IPS-20b (cell line): Measurements from ENCODE around the gene PPDPF.

Source experiments
- H3K27ac ChIP-seq: one replicate; pipeline ENCODE4 v1.5.1; 2013; ENCODE audit warnings: low read length
- H3K27me3 ChIP-seq: 2 replicates; pipeline ENCODE4 v1.6.1; 2013; ENCODE audit warnings: mild to moderate bottlenecking, low read length, inconsistent platforms; ENCODE audit not compliant: insufficient read depth
- H3K36me3 ChIP-seq: 2 replicates; pipeline ENCODE4 v1.6.1; 2013; ENCODE audit warnings: low read depth, mild to moderate bottlenecking, inconsistent platforms, low read length, moderate library complexity; ENCODE audit not compliant: insufficient read depth
- H3K4me1 ChIP-seq: 2 replicates; pipeline ENCODE4 v1.6.1; 2013; ENCODE audit warnings: mild to moderate bottlenecking, control low read depth, inconsistent platforms, low read length, moderate library complexity; ENCODE audit not compliant: insufficient read depth
- H3K4me3 ChIP-seq: 2 replicates; pipeline ENCODE4 v1.5.1; 2013; ENCODE audit warnings: mild to moderate bottlenecking, low read length, inconsistent platforms
- H3K9ac ChIP-seq: 2 replicates; pipeline ENCODE4 v1.6.1; 2013; ENCODE audit warnings: low read depth, mild to moderate bottlenecking, inconsistent platforms, low read length, moderate library complexity
- H3K9me3 ChIP-seq: 2 replicates; pipeline ENCODE4 v1.6.1; 2013; ENCODE audit warnings: mild to moderate bottlenecking, low read depth, low read length, inconsistent platforms; ENCODE audit not compliant: insufficient read depth

Gene PPDPF

GRCh38 chr20:63490416-63490815, 30.1 kb upstream of the PPDPF start:
- H3K27me3 ChIP-seq, result peaks cover 41% of the 10 kb centered on the region
- no peak overlapping the region for H3K27ac ChIP-seq
- peaks cover 3% of the 10 kb centered on the region; the same call in 1 of the 2 replicates for H3K9me3 ChIP-seq
- no peaks in the 10 kb centered on the region for H3K4me1 ChIP-seq
- peaks cover 8% of the 10 kb centered on the region for H3K36me3 ChIP-seq
- no peak overlapping the region for H3K9ac ChIP-seq
- H3K4me3 ChIP-seq, result no peak overlapping the region

GRCh38 chr20:63491078-63491477, 29.5 kb upstream of the PPDPF start:
- Histone ChIP-seq H3K27me3 (peaks cover 47% of the 10 kb centered on the region), H3K9me3 (peaks cover 3% of the 10 kb centered on the region; the same call in 1 of the 2 replicates), H3K4me3 (no peak overlapping the region), H3K9ac (no peak overlapping the region), H3K27ac (no peak overlapping the region), H3K36me3 (peaks cover 8% of the 10 kb centered on the region), H3K4me1 (no peaks in the 10 kb centered on the region)

GRCh38 chr20:63491635-63492230, 28.8 kb upstream of the PPDPF start:
- peaks cover 52% of the 10 kb centered on the region for H3K27me3 ChIP-seq
- no peak overlapping the region for H3K27ac ChIP-seq
- peaks cover 3% of the 10 kb centered on the region; the same call in 1 of the 2 replicates for H3K9me3 ChIP-seq
- H3K36me3 ChIP-seq, result peaks cover 8% of the 10 kb centered on the region
- no peak overlapping the region for H3K9ac ChIP-seq
- no peaks in the 10 kb centered on the region for H3K4me1 ChIP-seq
- H3K4me3 ChIP-seq, result no peak overlapping the region

- Histone ChIP-seq H3K36me3 (peaks cover 8% of the 10 kb centered on the region), H3K27ac (no peak overlapping the region), H3K9me3 (peaks cover 3% of the 10 kb centered on the region; the same call in 1 of the 2 replicates), H3K4me1 (no peaks in the 10 kb centered on the region), H3K27me3 (peaks cover 52% of the 10 kb centered on the region), H3K4me3 (no peak overlapping the region), H3K9ac (no peak overlapping the region)
These were observed 28.0 kb upstream of the PPDPF start for GRCh38 chr20:63492518-63492917.

GRCh38 chr20:63492982-63493381, 27.6 kb upstream of the PPDPF start:
- Histone ChIP-seq H3K4me3 (no peak overlapping the region), H3K4me1 (no peaks in the 10 kb centered on the region), H3K27ac (no peak overlapping the region), H3K27me3 (peaks cover 52% of the 10 kb centered on the region), H3K36me3 (peaks cover 8% of the 10 kb centered on the region), H3K9me3 (peaks cover 3% of the 10 kb centered on the region; the same call in 1 of the 2 replicates), H3K9ac (no peak overlapping the region)

- Histone ChIP-seq H3K27ac (no peak overlapping the region), H3K4me1 (no peaks in the 10 kb centered on the region), H3K9me3 (peaks cover 3% of the 10 kb centered on the region; the same call in 1 of the 2 replicates), H3K36me3 (peaks cover 8% of the 10 kb centered on the region), H3K4me3 (no peak overlapping the region), H3K27me3 (peaks cover 55% of the 10 kb centered on the region), H3K9ac (no peak overlapping the region)
These were observed 27.0 kb upstream of the PPDPF start for GRCh38 chr20:63493563-63494020.

- no peaks in the 10 kb centered on the region for H3K4me1 ChIP-seq
- no peak overlapping the region for H3K4me3 ChIP-seq
- H3K36me3 ChIP-seq, result peaks cover 8% of the 10 kb centered on the region
- H3K27me3 ChIP-seq, result peaks cover 53% of the 10 kb centered on the region
- H3K9me3 ChIP-seq, result peaks cover 3% of the 10 kb centered on the region; the same call in 1 of the 2 replicates
- H3K9ac ChIP-seq, result no peak overlapping the region
- no peak overlapping the region for H3K27ac ChIP-seq
These were observed 26.5 kb upstream of the PPDPF start for GRCh38 chr20:63494084-63494419.

GRCh38 chr20:63494420-63495166, 26.0 kb upstream of the PPDPF start:
- H3K27me3 ChIP-seq, result peaks cover 52% of the 10 kb centered on the region
- no peaks in the 10 kb centered on the region for H3K4me1 ChIP-seq
- peaks cover 3% of the 10 kb centered on the region; the same call in 1 of the 2 replicates for H3K9me3 ChIP-seq
- no peak overlapping the region for H3K9ac ChIP-seq
- no peak overlapping the region for H3K4me3 ChIP-seq
- H3K27ac ChIP-seq, result no peak overlapping the region
- peaks cover 8% of the 10 kb centered on the region for H3K36me3 ChIP-seq

GRCh38 chr20:63495167-63495720, 25.3 kb upstream of the PPDPF start:
- Histone ChIP-seq H3K27ac (no peak overlapping the region), H3K9ac (no peak overlapping the region), H3K4me1 (no peaks in the 10 kb centered on the region), H3K9me3 (peaks cover 3% of the 10 kb centered on the region; the same call in 1 of the 2 replicates), H3K4me3 (no peak overlapping the region), H3K27me3 (peaks cover 52% of the 10 kb centered on the region), H3K36me3 (peaks cover 8% of the 10 kb centered on the region)

- peaks cover 54% of the 10 kb centered on the region for H3K27me3 ChIP-seq
These were observed 24.6 kb upstream of the PPDPF start for GRCh38 chr20:63495741-63496595.

GRCh38 chr20:63496596-63497120, 23.9 kb upstream of the PPDPF start:
- Histone ChIP-seq H3K27me3 (peaks cover 55% of the 10 kb centered on the region), H3K4me1 (no peaks in the 10 kb centered on the region; the same call in 1 of the 2 replicates), H3K9me3 (peaks cover 3% of the 10 kb centered on the region; the same call in 1 of the 2 replicates), H3K9ac (no peak overlapping the region), H3K4me3 (no peak overlapping the region), H3K27ac (no peak overlapping the region), H3K36me3 (peaks cover 8% of the 10 kb centered on the region)

More at GRCh38 chr20:63495741-63496595, 24.6 kb upstream of the PPDPF start:
- Histone ChIP-seq H3K4me1 (no peaks in the 10 kb centered on the region), H3K9ac (no peak overlapping the region), H3K36me3 (peaks cover 8% of the 10 kb centered on the region), H3K27ac (no peak overlapping the region), H3K9me3 (peaks cover 3% of the 10 kb centered on the region; the same call in 1 of the 2 replicates), H3K4me3 (peak overlapping the region; percentile 50; the same call in 1 of the 2 replicates)
